Measurements from ENCODE around the gene HABP2. TPM values are rescaled to one million over a fixed set of nuclear protein-coding genes. Genes with fewer than 3 reads are reported as not detected.

Gene HABP2
- under 1 TPM in 1 of 4 donors, not detected in 3; 0.72 TPM for total RNA-seq

GRCh38 chr10:113552701-113553100 is at the start of gene HABP2:
TSS of gene HABP2 (plus strand) at chr10:113553053. CDS start at chr10:113553122, 69 bp downstream.
- TF ChIP-seq POLR2AphosphoS5 (IDR thresholded peaks at IDR 0.05) (no peak), EP300 (IDR thresholded peaks at IDR 0.05) (no peak), POLR2A (IDR thresholded peaks at IDR 0.05) (no peak)
- TF ChIP-seq, protein P1, sequence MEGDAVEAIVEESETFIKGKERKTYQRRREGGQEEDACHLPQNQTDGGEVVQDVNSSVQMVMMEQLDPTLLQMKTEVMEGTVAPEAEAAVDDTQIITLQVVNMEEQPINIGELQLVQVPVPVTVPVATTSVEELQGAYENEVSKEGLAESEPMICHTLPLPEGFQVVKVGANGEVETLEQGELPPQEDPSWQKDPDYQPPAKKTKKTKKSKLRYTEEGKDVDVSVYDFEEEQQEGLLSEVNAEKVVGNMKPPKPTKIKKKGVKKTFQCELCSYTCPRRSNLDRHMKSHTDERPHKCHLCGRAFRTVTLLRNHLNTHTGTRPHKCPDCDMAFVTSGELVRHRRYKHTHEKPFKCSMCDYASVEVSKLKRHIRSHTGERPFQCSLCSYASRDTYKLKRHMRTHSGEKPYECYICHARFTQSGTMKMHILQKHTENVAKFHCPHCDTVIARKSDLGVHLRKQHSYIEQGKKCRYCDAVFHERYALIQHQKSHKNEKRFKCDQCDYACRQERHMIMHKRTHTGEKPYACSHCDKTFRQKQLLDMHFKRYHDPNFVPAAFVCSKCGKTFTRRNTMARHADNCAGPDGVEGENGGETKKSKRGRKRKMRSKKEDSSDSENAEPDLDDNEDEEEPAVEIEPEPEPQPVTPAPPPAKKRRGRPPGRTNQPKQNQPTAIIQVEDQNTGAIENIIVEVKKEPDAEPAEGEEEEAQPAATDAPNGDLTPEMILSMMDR (IDR thresholded peaks at IDR 0.05), result no peak
- H3K27me3 ChIP-seq, result no peaks in the 10 kb centered on the region
- 65% methylated on average over 3 of the region's 3 CpGs for WGBS
- peaks cover 20% of the 10 kb centered on the region for H3K4me1 ChIP-seq
- no peaks in the 10 kb centered on the region for H3K36me3 ChIP-seq
- no peaks in the 10 kb centered on the region for H3K9me3 ChIP-seq
- H3K4me3 ChIP-seq, result no peak within 1 kb of the TSS
- H3K27ac ChIP-seq, result no peak within 1 kb of the TSS
- no peak for DNase-seq (ENCODE audit: low spot score in 2 of 2)

- Histone ChIP-seq H3K9me3 (no peaks in the 10 kb centered on the region), H3K36me3 (no peaks in the 10 kb centered on the region), H3K4me1 (peaks cover 6% of the 10 kb centered on the region), H3K27me3 (no peaks in the 10 kb centered on the region), H3K4me3 (no peak overlapping the region), H3K27ac (no peak overlapping the region)
- no peak for DNase-seq (ENCODE audit: low spot score in 2 of 2)
- WGBS, result 90% methylated on average over 4 of the region's 4 CpGs
- TF ChIP-seq POLR2A (IDR thresholded peaks at IDR 0.05) (no peak), EP300 (IDR thresholded peaks at IDR 0.05) (no peak), POLR2AphosphoS5 (IDR thresholded peaks at IDR 0.05) (no peak)
- TF ChIP-seq, protein P1 (IDR thresholded peaks at IDR 0.05), result no peak
Observed at GRCh38 chr10:113503930-113504329, 48.9 kb upstream of the HABP2 start.

DNA sequence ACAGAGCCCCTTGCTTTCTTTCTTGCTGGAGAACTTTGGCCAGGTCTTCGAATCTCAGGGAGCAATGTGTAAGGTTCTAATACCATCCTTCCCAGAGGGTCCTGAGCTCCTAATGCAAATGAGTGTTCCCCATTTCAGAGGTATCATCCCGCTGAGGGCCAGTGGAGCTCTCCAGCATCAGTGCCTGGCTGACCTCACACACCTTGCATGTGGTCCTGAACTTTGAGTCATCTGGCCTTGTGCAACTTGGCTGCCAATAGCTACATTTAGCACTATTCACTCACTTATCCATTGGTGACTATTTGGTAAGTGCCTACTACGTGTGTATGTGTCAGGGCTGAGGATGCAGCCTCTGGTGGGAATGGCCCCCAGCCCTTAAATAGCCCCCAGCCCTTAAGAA is 48.4 kb upstream of the HABP2 start:
- WGBS, result 74% methylated on average over 3 of the region's 3 CpGs
- no peaks in the 10 kb centered on the region for H3K36me3 ChIP-seq
- no peak overlapping the region for H3K27ac ChIP-seq
- H3K4me1 ChIP-seq, result peaks cover under 1% of the 10 kb centered on the region
- TF ChIP-seq POLR2A (IDR thresholded peaks at IDR 0.05) (no peak), EP300 (IDR thresholded peaks at IDR 0.05) (no peak), POLR2AphosphoS5 (IDR thresholded peaks at IDR 0.05) (no peak)
- TF ChIP-seq, protein P1 (IDR thresholded peaks at IDR 0.05), result no peak
- DNase-seq (ENCODE audit: low spot score in 2 of 2), result no peak
- H3K27me3 ChIP-seq, result no peaks in the 10 kb centered on the region
- H3K9me3 ChIP-seq, result no peaks in the 10 kb centered on the region
- no peak overlapping the region for H3K4me3 ChIP-seq

DNA sequence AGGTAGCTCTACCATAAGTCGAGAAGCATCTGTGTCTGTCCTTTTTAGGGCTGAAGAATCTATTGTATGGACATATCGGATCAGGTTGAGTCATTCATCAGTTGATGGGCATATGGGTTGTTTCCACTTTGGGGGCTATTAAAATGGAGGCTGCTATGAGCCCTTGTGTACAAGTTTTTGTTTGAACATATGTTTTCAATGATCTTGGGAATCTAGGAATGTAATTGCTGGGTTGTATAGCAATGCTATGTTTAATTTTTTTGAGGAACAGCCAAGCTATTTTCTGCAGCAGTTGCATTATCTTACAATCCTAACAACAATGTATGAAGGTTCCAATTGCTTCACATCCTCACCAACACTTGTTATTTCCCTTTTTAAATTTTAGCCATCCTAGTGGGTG is 46.4 kb upstream of the HABP2 start:
- WGBS, result 93% methylated on average over 2 of the region's 2 CpGs
- H3K27me3 ChIP-seq, result no peaks in the 10 kb centered on the region
- H3K36me3 ChIP-seq, result no peaks in the 10 kb centered on the region
- DNase-seq (ENCODE audit: low spot score in 2 of 2), result no peak
- TF ChIP-seq EP300 (IDR thresholded peaks at IDR 0.05) (no peak), POLR2AphosphoS5 (IDR thresholded peaks at IDR 0.05) (no peak), POLR2A (IDR thresholded peaks at IDR 0.05) (no peak)
- TF ChIP-seq, protein P1 (IDR thresholded peaks at IDR 0.05), result no peak
- no peak overlapping the region for H3K27ac ChIP-seq
- no peaks in the 10 kb centered on the region for H3K4me1 ChIP-seq
- H3K4me3 ChIP-seq, result no peak overlapping the region
- H3K9me3 ChIP-seq, result no peaks in the 10 kb centered on the region

GRCh38 chr10:113511419-113511818 is 41.4 kb upstream of the HABP2 start:
- no peak for TF ChIP-seq POLR2AphosphoS5 (IDR thresholded peaks at IDR 0.05)
- no peak for DNase-seq (ENCODE audit: low spot score in 2 of 2)
- Histone ChIP-seq H3K27me3 (no peaks in the 10 kb centered on the region), H3K4me3 (no peak overlapping the region), H3K4me1 (no peaks in the 10 kb centered on the region), H3K9me3 (no peaks in the 10 kb centered on the region), H3K27ac (no peak overlapping the region), H3K36me3 (no peaks in the 10 kb centered on the region)

- no peaks in the 10 kb centered on the region for H3K36me3 ChIP-seq
- 71% methylated on average over 6 of the region's 6 CpGs for WGBS
- TF ChIP-seq POLR2A (IDR thresholded peaks at IDR 0.05), result no peak
- TF ChIP-seq EP300 (IDR thresholded peaks at IDR 0.05), result no peak
- TF ChIP-seq, protein P1 (IDR thresholded peaks at IDR 0.05), result no peak
- no peak for TF ChIP-seq POLR2AphosphoS5 (IDR thresholded peaks at IDR 0.05)
- H3K27me3 ChIP-seq, result no peaks in the 10 kb centered on the region
- H3K9me3 ChIP-seq, result no peaks in the 10 kb centered on the region
- no peak for DNase-seq (ENCODE audit: low spot score in 2 of 2)
- no peak overlapping the region for H3K4me3 ChIP-seq
- no peak overlapping the region for H3K27ac ChIP-seq
- no peaks in the 10 kb centered on the region for H3K4me1 ChIP-seq
Observed at GRCh38 chr10:113515161-113515560, 37.7 kb upstream of the HABP2 start.

Data from suprapubic skin (tissue), 4 donors.